ENCODE data around the gene CCNH.

DNA sequence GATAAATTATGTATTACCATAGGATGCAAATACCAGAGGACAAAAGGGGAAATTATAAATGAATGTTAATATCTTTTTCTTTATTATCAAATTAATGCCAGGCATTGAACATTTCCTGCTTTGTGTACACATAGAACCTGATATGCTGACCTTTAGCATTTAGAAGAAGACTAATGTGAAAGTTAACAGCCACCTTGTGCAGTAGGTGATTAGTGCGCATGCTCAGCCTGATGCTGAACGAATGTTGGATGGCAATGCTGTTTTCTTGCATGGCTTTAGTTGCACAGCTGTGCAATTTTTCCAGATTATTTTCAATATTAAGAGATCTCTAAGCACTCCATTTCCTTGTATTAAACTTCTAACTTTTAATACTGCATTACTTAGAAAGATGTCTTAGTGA lies 45.5 kb downstream of the CCNH start:
- TF ChIP-seq POLR2A (IDR thresholded peaks at IDR 0.05; ENCODE audit: extremely low read depth, insufficient read length), result no peak
- TF ChIP-seq, protein P1, sequence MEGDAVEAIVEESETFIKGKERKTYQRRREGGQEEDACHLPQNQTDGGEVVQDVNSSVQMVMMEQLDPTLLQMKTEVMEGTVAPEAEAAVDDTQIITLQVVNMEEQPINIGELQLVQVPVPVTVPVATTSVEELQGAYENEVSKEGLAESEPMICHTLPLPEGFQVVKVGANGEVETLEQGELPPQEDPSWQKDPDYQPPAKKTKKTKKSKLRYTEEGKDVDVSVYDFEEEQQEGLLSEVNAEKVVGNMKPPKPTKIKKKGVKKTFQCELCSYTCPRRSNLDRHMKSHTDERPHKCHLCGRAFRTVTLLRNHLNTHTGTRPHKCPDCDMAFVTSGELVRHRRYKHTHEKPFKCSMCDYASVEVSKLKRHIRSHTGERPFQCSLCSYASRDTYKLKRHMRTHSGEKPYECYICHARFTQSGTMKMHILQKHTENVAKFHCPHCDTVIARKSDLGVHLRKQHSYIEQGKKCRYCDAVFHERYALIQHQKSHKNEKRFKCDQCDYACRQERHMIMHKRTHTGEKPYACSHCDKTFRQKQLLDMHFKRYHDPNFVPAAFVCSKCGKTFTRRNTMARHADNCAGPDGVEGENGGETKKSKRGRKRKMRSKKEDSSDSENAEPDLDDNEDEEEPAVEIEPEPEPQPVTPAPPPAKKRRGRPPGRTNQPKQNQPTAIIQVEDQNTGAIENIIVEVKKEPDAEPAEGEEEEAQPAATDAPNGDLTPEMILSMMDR (IDR thresholded peaks at IDR 0.05; ENCODE audit: low read depth, low read length), result no peak
- TF ChIP-seq, protein P2, sequence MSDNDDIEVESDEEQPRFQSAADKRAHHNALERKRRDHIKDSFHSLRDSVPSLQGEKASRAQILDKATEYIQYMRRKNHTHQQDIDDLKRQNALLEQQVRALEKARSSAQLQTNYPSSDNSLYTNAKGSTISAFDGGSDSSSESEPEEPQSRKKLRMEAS (IDR thresholded peaks at IDR 0.05; ENCODE audit: low read depth, low read length), result no peak
- no peak for TF ChIP-seq MYC (IDR thresholded peaks at IDR 0.05; ENCODE audit: low read depth, low read length)
